Measurements from ENCODE around the gene ZFP92. TPM values are rescaled to one million over a fixed set of nuclear protein-coding genes. Genes with fewer than 3 reads are reported as not detected.
A peak's percentile ranks its signal among the peaks of the same experiment; 100 is the strongest.

Gene ZFP92
- total and polyA plus RNA-seq, 7 experiments from 2014 or later, result 0.07 to 1.8 (median 0.24) TPM

DNA sequence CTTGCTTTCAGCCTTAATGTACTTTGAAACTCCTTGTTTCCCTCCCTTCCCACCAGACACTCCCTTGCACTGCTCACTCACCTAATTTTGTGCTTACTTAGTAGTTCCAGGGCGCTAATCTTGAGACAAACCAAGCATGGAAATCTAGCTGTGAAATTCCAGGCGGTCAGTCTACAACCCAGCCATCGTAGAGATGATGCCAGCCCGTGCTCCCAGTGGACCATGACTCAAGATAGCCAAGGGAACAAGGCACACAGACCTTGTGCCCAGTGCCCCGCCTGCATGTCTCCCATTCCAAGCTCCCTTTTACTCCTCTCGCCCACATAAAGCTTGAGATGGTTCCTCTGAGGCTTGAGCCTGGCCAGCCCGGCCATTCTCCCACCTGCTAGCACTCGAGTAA lies 23.5 kb downstream of the ZFP92 start:
- no peaks in the 10 kb centered on the region for H3K9me3 ChIP-seq (ENCODE audit: control insufficient read depth in 2 of 3, low read length in 3 of 3)
- Mint-ChIP-seq H3K4me1 (no peaks in the 10 kb centered on the region), H3K9me3 (peaks cover 0 to 12% (median 2%) of the 10 kb centered on the region in 11 donors), H3K27ac (no peak overlapping the region), H3K36me3 (peaks cover 0 to 5% (median 0%) of the 10 kb centered on the region in 5 donors), H3K4me3 (no peak overlapping the region), H3K27me3 (peaks cover 0 to 10% (median 2%) of the 10 kb centered on the region in 5 donors)
- ChIA-PET CTCF (no interaction called here), POLR2A (no interaction called here)
- DNase-seq (no peak), ATAC-seq (no peak)
- no peak overlapping the region for H3K4me3 ChIP-seq (ENCODE audit: low read length)
- no peak overlapping the region for H3K27ac ChIP-seq (ENCODE audit: low read depth, low read length)
- no peaks in the 10 kb centered on the region for H3K4me1 ChIP-seq (ENCODE audit: control insufficient read depth in 2 of 2, insufficient read depth in 2 of 2, low read length in 2 of 2)
- no peaks in the 10 kb centered on the region for H3K36me3 ChIP-seq (ENCODE audit: control insufficient read depth in 2 of 3, insufficient read depth in 3 of 3, low read length in 3 of 3)
- intact Hi-C loops (cut with micrococcal nuclease), result no loop called here
- no peaks in the 10 kb centered on the region for H3K27me3 ChIP-seq (ENCODE audit: control insufficient read depth in 2 of 2, insufficient read depth in 2 of 2, low read length in 2 of 2)

DNA sequence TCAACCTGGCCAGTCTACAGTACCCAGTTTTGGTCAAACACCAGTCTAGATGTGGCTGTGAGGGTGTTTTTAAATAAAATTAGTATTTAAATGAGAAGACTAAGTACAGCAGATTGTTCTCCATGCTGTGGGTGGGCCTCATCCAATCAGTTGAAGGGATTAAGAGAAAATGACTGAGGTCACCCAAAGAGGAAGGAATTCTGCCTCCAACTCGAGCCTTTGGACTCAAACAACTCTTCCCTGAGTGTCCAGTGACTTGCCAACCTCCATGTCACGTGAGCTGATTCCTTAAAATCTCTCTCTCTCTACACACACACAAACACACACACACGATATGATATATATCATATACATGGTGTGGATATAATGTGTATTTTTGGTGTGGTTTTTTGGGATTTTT lies 24.6 kb downstream of the ZFP92 start:
- ATAC-seq, result no peak
- no peak for DNase-seq
- H3K9me3 Mint-ChIP-seq, result peaks cover 0 to 9% (median 0%) of the 10 kb centered on the region in 11 donors
- H3K27me3 Mint-ChIP-seq, result peaks cover 0 to 4% (median 0%) of the 10 kb centered on the region in 5 donors
- no peaks in the 10 kb centered on the region for H3K4me1 ChIP-seq (ENCODE audit: control insufficient read depth in 2 of 2, insufficient read depth in 2 of 2, low read length in 2 of 2)
- ChIA-PET POLR2A (no interaction called here), CTCF (no interaction called here)
- H3K4me3 Mint-ChIP-seq, result no peak overlapping the region
- H3K36me3 ChIP-seq (ENCODE audit: control insufficient read depth in 2 of 3, insufficient read depth in 3 of 3, low read length in 3 of 3), result no peaks in the 10 kb centered on the region
- intact Hi-C loops (cut with micrococcal nuclease), result no loop called here
- no peak overlapping the region for H3K4me3 ChIP-seq (ENCODE audit: low read length)
- peak overlapping the region in 1 of 9 donors; percentile 62 for H3K27ac Mint-ChIP-seq
- no peaks in the 10 kb centered on the region for H3K36me3 Mint-ChIP-seq
- H3K27ac ChIP-seq (ENCODE audit: low read depth, low read length), result no peak overlapping the region
- no peaks in the 10 kb centered on the region for H3K4me1 Mint-ChIP-seq
- no peaks in the 10 kb centered on the region for H3K27me3 ChIP-seq (ENCODE audit: control insufficient read depth in 2 of 2, insufficient read depth in 2 of 2, low read length in 2 of 2)
- no peaks in the 10 kb centered on the region for H3K9me3 ChIP-seq (ENCODE audit: control insufficient read depth in 2 of 3, low read length in 3 of 3)

DNA sequence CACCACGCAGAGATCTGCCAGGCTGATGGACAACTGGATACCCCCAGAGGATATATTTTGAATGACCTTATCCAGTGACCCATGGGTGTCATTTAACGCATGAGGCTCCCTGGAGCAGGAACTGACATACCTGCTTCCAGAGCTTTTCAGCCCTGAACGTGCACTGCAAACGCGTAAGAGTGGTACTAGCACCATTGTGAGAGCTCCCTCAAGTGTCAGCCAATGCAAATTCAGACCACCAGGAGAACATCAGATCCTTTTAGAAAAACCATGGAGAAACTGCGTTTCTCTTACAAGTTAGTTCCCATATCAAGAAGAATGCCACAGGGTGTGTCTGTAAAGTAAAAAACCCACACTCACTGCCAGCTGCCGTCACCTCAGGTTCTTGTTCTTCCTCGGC lies 27.3 kb downstream of the ZFP92 start:
- Mint-ChIP-seq H3K4me1 (no peaks in the 10 kb centered on the region), H3K27me3 (peaks cover 0 to 2% (median 0%) of the 10 kb centered on the region in 5 donors), H3K4me3 (no peak overlapping the region), H3K9me3 (peaks cover 0 to 5% (median 0%) of the 10 kb centered on the region in 11 donors), H3K27ac (no peak overlapping the region), H3K36me3 (no peaks in the 10 kb centered on the region)
- POLR2A ChIA-PET, result no interaction called here
- no peak for ATAC-seq
- Histone ChIP-seq H3K27ac (ENCODE audit: low read depth, low read length) (no peak overlapping the region), H3K36me3 (ENCODE audit: control insufficient read depth in 2 of 3, insufficient read depth in 3 of 3, low read length in 3 of 3) (no peaks in the 10 kb centered on the region), H3K4me1 (ENCODE audit: control insufficient read depth in 2 of 2, insufficient read depth in 2 of 2, low read length in 2 of 2) (no peaks in the 10 kb centered on the region), H3K4me3 (ENCODE audit: low read length) (no peak overlapping the region), H3K9me3 (ENCODE audit: control insufficient read depth in 2 of 3, low read length in 3 of 3) (no peaks in the 10 kb centered on the region), H3K27me3 (ENCODE audit: control insufficient read depth in 2 of 2, insufficient read depth in 2 of 2, low read length in 2 of 2) (no peaks in the 10 kb centered on the region)
- intact Hi-C loops (cut with micrococcal nuclease), result no loop called here
- CTCF ChIA-PET, result no interaction called here
- no peak for DNase-seq

DNA sequence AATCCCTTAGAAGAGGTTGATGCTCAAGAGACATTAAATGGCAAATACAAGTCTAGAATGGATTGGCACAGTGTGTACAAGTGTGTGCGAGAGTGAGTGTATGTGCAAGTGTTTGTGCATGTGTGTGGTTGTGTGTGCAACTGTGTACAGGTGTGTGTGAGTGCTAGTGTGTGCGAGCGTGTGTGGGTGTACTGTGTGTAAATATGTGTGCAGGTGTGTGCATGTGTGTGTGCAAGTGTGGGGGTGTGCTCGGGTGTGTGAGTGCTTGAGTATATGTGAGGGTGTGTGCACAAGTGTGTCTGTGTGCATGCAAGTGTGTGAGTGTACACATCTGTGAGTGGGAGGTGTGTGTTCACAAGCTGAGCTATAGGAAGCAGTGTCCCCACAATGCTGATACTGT lies 28.7 kb downstream of the ZFP92 start:
- no peak for DNase-seq
- Mint-ChIP-seq H3K4me3 (no peak overlapping the region), H3K27me3 (peaks cover 0 to 2% (median 0%) of the 10 kb centered on the region in 5 donors), H3K36me3 (no peaks in the 10 kb centered on the region), H3K9me3 (peaks cover 0 to 5% (median 0%) of the 10 kb centered on the region in 11 donors), H3K4me1 (no peaks in the 10 kb centered on the region), H3K27ac (peak overlapping the region in 1 of 9 donors; percentile 26)
- Histone ChIP-seq H3K27ac (ENCODE audit: low read depth, low read length) (no peak overlapping the region), H3K27me3 (ENCODE audit: control insufficient read depth in 2 of 2, insufficient read depth in 2 of 2, low read length in 2 of 2) (no peaks in the 10 kb centered on the region), H3K36me3 (ENCODE audit: control insufficient read depth in 2 of 3, insufficient read depth in 3 of 3, low read length in 3 of 3) (no peaks in the 10 kb centered on the region), H3K4me1 (ENCODE audit: control insufficient read depth in 2 of 2, insufficient read depth in 2 of 2, low read length in 2 of 2) (no peaks in the 10 kb centered on the region), H3K9me3 (ENCODE audit: control insufficient read depth in 2 of 3, low read length in 3 of 3) (no peaks in the 10 kb centered on the region), H3K4me3 (ENCODE audit: low read length) (no peak overlapping the region)
- POLR2A ChIA-PET, result no interaction called here
- intact Hi-C loops (cut with micrococcal nuclease), result no loop called here
- ATAC-seq, result no peak
- CTCF ChIA-PET, result interaction anchor here (0.6 kb wide), 1 partner anchor 1100 kb away, joined by 7 read pairs; no protein-coding TSS in a partner anchor

DNA sequence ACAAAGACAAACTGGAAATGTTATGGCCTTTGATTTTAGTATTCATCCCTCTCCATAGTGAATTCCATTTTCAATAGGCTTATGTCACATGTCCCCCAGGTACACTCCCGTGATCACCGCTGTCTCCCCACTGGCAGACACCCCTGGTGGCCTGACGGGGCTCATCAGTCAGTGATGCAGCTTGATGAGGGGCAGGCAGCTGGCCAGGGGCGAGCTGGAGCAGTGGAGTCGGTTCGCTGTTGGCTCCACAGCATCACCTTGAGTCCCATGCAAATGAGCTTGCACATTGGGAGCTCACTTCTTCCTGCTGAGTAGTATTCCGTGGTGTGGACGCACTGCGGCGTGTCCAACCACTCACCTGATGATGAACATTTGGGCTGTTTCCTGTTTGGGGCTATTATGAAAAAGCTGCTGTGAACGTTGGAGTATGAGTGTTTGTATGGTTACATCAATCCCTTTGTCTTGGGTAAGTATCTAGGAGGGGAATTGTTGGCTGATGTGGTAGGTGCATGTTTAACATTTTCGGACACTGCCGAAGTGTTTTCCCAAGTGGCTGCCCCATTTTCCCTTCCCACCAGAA lies 29.4 kb downstream of the ZFP92 start:
- CTCF ChIA-PET, result no interaction called here
- no peaks in the 10 kb centered on the region for H3K4me1 ChIP-seq (ENCODE audit: control insufficient read depth in 2 of 2, insufficient read depth in 2 of 2, low read length in 2 of 2)
- POLR2A ChIA-PET, result no interaction called here
- ATAC-seq, result no peak
- H3K27me3 ChIP-seq (ENCODE audit: control insufficient read depth in 2 of 2, insufficient read depth in 2 of 2, low read length in 2 of 2), result no peaks in the 10 kb centered on the region
- no peak overlapping the region for H3K27ac Mint-ChIP-seq
- no peaks in the 10 kb centered on the region for H3K36me3 ChIP-seq (ENCODE audit: control insufficient read depth in 2 of 3, insufficient read depth in 3 of 3, low read length in 3 of 3)
- no peak overlapping the region for H3K27ac ChIP-seq (ENCODE audit: low read depth, low read length)
- DNase-seq, result no peak
- H3K9me3 Mint-ChIP-seq, result peaks cover 0 to 5% (median 0%) of the 10 kb centered on the region in 11 donors
- intact Hi-C loops (cut with micrococcal nuclease), result no loop called here
- peaks cover 0 to 2% (median 0%) of the 10 kb centered on the region in 5 donors for H3K27me3 Mint-ChIP-seq
- H3K4me1 Mint-ChIP-seq, result no peaks in the 10 kb centered on the region
- no peak overlapping the region for H3K4me3 Mint-ChIP-seq
- no peak overlapping the region for H3K4me3 ChIP-seq (ENCODE audit: low read length)
- no peaks in the 10 kb centered on the region for H3K36me3 Mint-ChIP-seq
- no peaks in the 10 kb centered on the region for H3K9me3 ChIP-seq (ENCODE audit: control insufficient read depth in 2 of 3, low read length in 3 of 3)

DNA sequence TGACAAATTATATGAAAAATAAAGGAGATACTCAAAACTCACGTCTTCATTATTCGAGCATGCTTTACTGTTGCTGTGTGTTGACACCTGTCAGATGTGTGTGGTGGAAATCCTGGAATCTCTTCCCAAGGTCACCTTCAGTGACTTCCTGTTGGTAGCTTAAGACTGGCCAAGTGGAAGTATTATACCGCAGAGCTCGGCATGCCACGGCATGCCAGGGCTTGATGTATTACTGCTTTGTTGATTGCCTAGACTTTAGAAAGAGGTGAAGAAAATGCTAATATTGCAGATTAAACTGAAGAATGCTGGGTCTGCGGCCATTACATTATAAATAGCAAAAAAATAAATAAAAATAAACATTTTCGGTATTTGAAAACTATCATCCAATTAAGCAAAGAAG lies 30.0 kb downstream of the ZFP92 start:
- H3K4me1 Mint-ChIP-seq, result no peaks in the 10 kb centered on the region
- CTCF ChIA-PET, result no interaction called here
- no peaks in the 10 kb centered on the region for H3K4me1 ChIP-seq (ENCODE audit: control insufficient read depth in 2 of 2, insufficient read depth in 2 of 2, low read length in 2 of 2)
- ATAC-seq, result no peak
- POLR2A ChIA-PET, result interaction anchor here (0.6 kb wide), 1 partner anchor 146 kb away, joined by 3 read pairs; no protein-coding TSS in a partner anchor
- H3K36me3 Mint-ChIP-seq, result no peaks in the 10 kb centered on the region
- intact Hi-C loops (cut with micrococcal nuclease), result no loop called here
- H3K27ac ChIP-seq (ENCODE audit: low read depth, low read length), result no peak overlapping the region
- H3K9me3 ChIP-seq (ENCODE audit: control insufficient read depth in 2 of 3, low read length in 3 of 3), result no peaks in the 10 kb centered on the region
- H3K4me3 ChIP-seq (ENCODE audit: low read length), result no peak overlapping the region
- no peaks in the 10 kb centered on the region for H3K36me3 ChIP-seq (ENCODE audit: control insufficient read depth in 2 of 3, insufficient read depth in 3 of 3, low read length in 3 of 3)
- no peak for DNase-seq
- peaks cover 0 to 5% (median 0%) of the 10 kb centered on the region in 11 donors for H3K9me3 Mint-ChIP-seq
- H3K27me3 ChIP-seq (ENCODE audit: control insufficient read depth in 2 of 2, insufficient read depth in 2 of 2, low read length in 2 of 2), result no peaks in the 10 kb centered on the region
- no peak overlapping the region for H3K4me3 Mint-ChIP-seq
- peaks cover 0 to 2% (median 0%) of the 10 kb centered on the region in 5 donors for H3K27me3 Mint-ChIP-seq
- no peak overlapping the region for H3K27ac Mint-ChIP-seq

DNA sequence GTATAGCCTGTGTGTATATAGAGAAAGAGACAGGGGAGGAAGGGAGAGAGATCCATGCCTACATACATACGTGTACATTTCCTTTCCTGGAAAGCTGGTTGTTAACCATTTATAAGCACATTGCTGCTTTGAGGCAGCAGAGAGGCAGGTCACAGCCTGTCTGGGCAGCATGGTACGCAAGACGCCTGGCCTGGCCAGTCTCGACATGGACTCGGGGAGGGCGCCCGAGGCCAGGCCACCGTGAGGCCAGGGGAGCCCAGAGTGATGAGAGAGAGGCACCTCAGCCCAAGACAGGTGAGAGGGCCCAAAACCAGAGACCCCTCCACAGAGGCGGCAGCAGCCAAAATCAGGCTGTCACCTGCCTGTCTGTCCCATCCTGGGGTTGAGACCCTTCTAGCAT lies 30.7 kb downstream of the ZFP92 start:
- Histone ChIP-seq H3K27ac (ENCODE audit: low read depth, low read length) (no peak overlapping the region), H3K27me3 (ENCODE audit: control insufficient read depth in 2 of 2, insufficient read depth in 2 of 2, low read length in 2 of 2) (no peaks in the 10 kb centered on the region), H3K4me1 (ENCODE audit: control insufficient read depth in 2 of 2, insufficient read depth in 2 of 2, low read length in 2 of 2) (no peaks in the 10 kb centered on the region), H3K9me3 (ENCODE audit: control insufficient read depth in 2 of 3, low read length in 3 of 3) (no peaks in the 10 kb centered on the region), H3K4me3 (ENCODE audit: low read length) (no peak overlapping the region), H3K36me3 (ENCODE audit: control insufficient read depth in 2 of 3, insufficient read depth in 3 of 3, low read length in 3 of 3) (no peaks in the 10 kb centered on the region)
- CTCF ChIA-PET, result no interaction called here
- intact Hi-C loops (cut with micrococcal nuclease), result no loop called here
- Mint-ChIP-seq H3K4me1 (no peaks in the 10 kb centered on the region), H3K27ac (no peak overlapping the region), H3K4me3 (no peak overlapping the region), H3K9me3 (peaks cover 0 to 5% (median 0%) of the 10 kb centered on the region in 11 donors), H3K27me3 (peaks cover 0 to 2% (median 0%) of the 10 kb centered on the region in 5 donors), H3K36me3 (no peaks in the 10 kb centered on the region)
- no peak for DNase-seq
- ATAC-seq, result no peak
- POLR2A ChIA-PET, result interaction anchor here (0.6 kb wide), 1 partner anchor 145 kb away, joined by 3 read pairs; no protein-coding TSS in a partner anchor

All from naive thymus-derived CD4-positive, alpha-beta T cell (primary cell).